B cell (primary cell): Measurements from ENCODE around the gene LIN54. TPM values are rescaled to one million over a fixed set of nuclear protein-coding genes. Genes with fewer than 3 reads are reported as not detected.

Source experiments
- ATAC-seq: fragments of 200-7000 bp; cut with Tn5 transposase; one replicate; pipeline ENCODE4 v1.10.0; 2021; ENCODE audit warnings: low read depth, mild to moderate bottlenecking, moderate number of reproducible peaks, moderate library complexity
- CTCF ChIA-PET: fragments of 350-600 bp; sonication (Branson Sonifier 250); formaldehyde crosslinking; loops from one replicate; lab custom pipeline; 2021; ENCODE audit warnings: antibody characterized with exemption, inconsistent platforms; lab: Charles Lee
- POLR2A ChIA-PET: fragments of 350-600 bp; sonication (Branson Sonifier 250); formaldehyde crosslinking; loops from one replicate; lab custom pipeline; 2021; ENCODE audit warnings: antibody characterized with exemption; lab: Charles Lee
- DNase-seq: peaks from one replicate; pipeline ENCODE4 v3.0.0; 2013
- H2AFZ ChIP-seq: 2 replicates; pipeline ENCODE4 v1.6.1; 2012; ENCODE audit warnings: mild to moderate bottlenecking, low read depth, low read length; ENCODE audit not compliant: insufficient read depth, poor library complexity, severe bottlenecking
- H3K27ac ChIP-seq, 2 donors: 1 replicate in 1 of 2; 2 replicates in 1 of 2; pipeline ENCODE4 v1.5.1; 2012 to 2013; ENCODE audit warnings: low read length in 2 of 2, mild to moderate bottlenecking in 2 of 2, moderate library complexity in 1 of 2
- H3K27me3 ChIP-seq, 4 experiments: fragments of 200-600 bp in 1 of 4; sonication (generic) in 1 of 4; replicated peaks in 1 of 4; 1 replicate in 2 of 4; 2 replicates in 2 of 4; pipeline versions ENCODE4 v1.6.1 to v1.7.0; 2013 to 2016; ENCODE audit warnings: low read length in 3 of 4, mild to moderate bottlenecking in 2 of 4, mixed read lengths in 1 of 4, moderate library complexity in 1 of 4; ENCODE audit not compliant: insufficient read depth in 4 of 4, control insufficient read depth in 3 of 4; ENCODE audit errors: control extremely low read depth in 1 of 4
- H3K36me3 ChIP-seq, 2 experiments: replicated peaks in 1 of 2; 1 replicate in 1 of 2; 2 replicates in 1 of 2; pipeline versions ENCODE4 v1.6.1 to v1.7.1; 2013; ENCODE audit warnings: low read length in 1 of 2; ENCODE audit not compliant: insufficient read depth in 2 of 2, control insufficient read depth in 1 of 2; ENCODE audit errors: control extremely low read depth in 1 of 2, extremely low read depth in 1 of 2
- H3K4me1 ChIP-seq, 2 donors: fragments of 200-600 bp in 1 of 2; sonication (generic) in 1 of 2; 1 replicate in 1 of 2; 2 replicates in 1 of 2; pipeline versions ENCODE4 v1.5.1 to v1.6.1; 2013 to 2017; ENCODE audit warnings: low read length in 2 of 2; ENCODE audit not compliant: control insufficient read depth in 2 of 2, insufficient read depth in 2 of 2
- H3K4me2 ChIP-seq: replicated peaks from 2 replicates; pipeline ENCODE3; 2012; ENCODE audit warnings: mild to moderate bottlenecking, low read depth, low read length; ENCODE audit not compliant: poor library complexity, severe bottlenecking
- H3K4me3 ChIP-seq, 5 experiments: fragments of 200-600 bp in 1 of 5; sonication (generic) in 1 of 5; 1 replicate in 3 of 5; 2 replicates in 2 of 5; pipeline versions ENCODE4 v1.5.1 to v1.7.0; 2011 to 2016; ENCODE audit warnings: low read length in 4 of 5, mild to moderate bottlenecking in 4 of 5, low read depth in 2 of 5, control low read depth in 1 of 5, moderate library complexity in 1 of 5; ENCODE audit not compliant: insufficient read depth in 1 of 5; ENCODE audit errors: control extremely low read depth in 1 of 5, extremely low read depth in 1 of 5
- H3K79me2 ChIP-seq: fragments of 200-600 bp; sonication (generic); one replicate; pipeline ENCODE4 v1.6.0; 2016; ENCODE audit warnings: low read length; ENCODE audit not compliant: control insufficient read depth, insufficient read depth
- H3K9ac ChIP-seq: fragments of 200-600 bp; sonication (generic); 2 replicates; pipeline ENCODE4 v1.6.1; 2017; ENCODE audit warnings: mild to moderate bottlenecking, low read length, moderate library complexity
- H3K9me3 ChIP-seq, 3 donors: one replicate each; pipeline versions ENCODE4 v1.6.1 to v1.7.1; 2013; ENCODE audit warnings: low read length in 2 of 3; ENCODE audit not compliant: control insufficient read depth in 2 of 3, insufficient read depth in 1 of 3; ENCODE audit errors: control extremely low read depth in 1 of 3
- H4K20me1 ChIP-seq: 2 replicates; pipeline ENCODE4 v1.6.0; 2012; ENCODE audit warnings: mild to moderate bottlenecking, low read length; ENCODE audit not compliant: insufficient read depth, control insufficient read depth, poor library complexity, severe bottlenecking
- H3K27ac Mint-ChIP-seq: one replicate; pipeline ENCODE4 v1.8.0; 2021; ENCODE audit warnings: mixed read lengths
- H3K27me3 Mint-ChIP-seq: one replicate; pipeline ENCODE4 v1.8.0; 2021; ENCODE audit warnings: mixed read lengths
- H3K4me1 Mint-ChIP-seq: one replicate; pipeline ENCODE4 v1.8.0; 2021; ENCODE audit warnings: mixed read lengths
- H3K4me3 Mint-ChIP-seq: one replicate; pipeline ENCODE4 v1.8.0; 2021; ENCODE audit warnings: mixed read lengths
- H3K9me3 Mint-ChIP-seq: one replicate; pipeline ENCODE4 v1.8.0; 2022; ENCODE audit warnings: mixed read lengths; ENCODE audit not compliant: insufficient read depth
- CTCF ChIP-seq: fragments of 200-600 bp; IDR thresholded peaks from one replicate; pipeline ENCODE4 v1.8.0; 2022; ENCODE audit warnings: antibody characterized with exemption, mild to moderate bottlenecking
- EZH2 ChIP-seq: IDR thresholded peaks from 2 replicates; pipeline ENCODE4 v1.6.1; 2012; ENCODE audit warnings: borderline replicate concordance, low read depth, mild to moderate bottlenecking, moderate library complexity, low read length; ENCODE audit not compliant: insufficient read depth, poor library complexity, severe bottlenecking
- WGBS: methylation state at CpG from one replicate; pipeline ENCODE4 v1.1.5; 2013; ENCODE audit warnings: missing lambda C conversion rate; ENCODE audit not compliant: insufficient coverage; 5-methylcytosine and 5-hydroxymethylcytosine counted together
- intact Hi-C: fragments of 100-400 bp; cut with micrococcal nuclease; formaldehyde crosslinking; loops from one replicate; pipeline ENCODE4 v1.10.0; 2022
- polyA plus RNA-seq: library from polyadenylated mRNA; depleted of rRNA; stranded (reverse); fragments of >200 nt; gene quantifications from 2 replicates; pipeline ENCODE4 v1.2.3, GENCODE V29; 2012
- total RNA-seq, 2 donors: library from RNA; stranded (reverse); fragments of 120-200 nt in 1 of 2; gene quantifications; 1 replicate in 1 of 2; 2 replicates in 1 of 2; pipeline versions ENCODE4 v1.2.3 to v1.2.4, GENCODE V29; 2013 to 2022

The LIN54 gene
- total and polyA plus RNA-seq, 2 donors (not counting 1 experiment from before 2014, with no cell fraction given) = 3.8 to 19.2 TPM

DNA sequence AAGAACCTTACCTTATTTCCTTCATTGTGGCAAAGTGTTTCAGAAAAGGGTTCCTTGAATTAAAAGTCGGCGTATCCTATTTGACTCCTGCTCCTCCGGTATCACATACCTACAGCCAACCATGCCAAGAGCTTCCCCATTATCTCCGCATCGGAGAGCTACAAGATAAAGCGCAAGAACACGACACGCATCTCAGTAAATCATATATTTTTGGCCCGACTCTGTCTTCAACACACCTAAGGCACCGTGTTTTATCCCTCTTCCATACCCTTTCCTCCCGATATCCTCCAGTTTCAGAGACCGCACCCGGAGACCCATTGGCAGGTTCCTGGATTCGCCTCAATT, 110.6 kb downstream of the LIN54 start:
- Mint-ChIP-seq H3K4me3 (no peak overlapping the region), H3K4me1 (peaks cover 8% of the 10 kb centered on the region), H3K9me3 (no peaks in the 10 kb centered on the region), H3K27ac (no peak overlapping the region), H3K27me3 (no peaks in the 10 kb centered on the region)
- H3K36me3 ChIP-seq = peaks cover 1 to 11% of the 10 kb centered on the region in 2 experiments
- peak overlapping the region; percentile 97 to 98 for H3K27ac ChIP-seq
- peak overlapping the region; percentile 92 for H3K9ac ChIP-seq
- peak overlapping the region; percentile 80 for H3K4me2 ChIP-seq
- TF ChIP-seq CTCF = no peak
- TF ChIP-seq EZH2 = no peak
- intact Hi-C loops = loop anchor here (1.0 to 10.0 kb wide), 7 partner anchors 9 to 615 kb away; partner anchors contain the start of genes COPS4, COQ2, PLAC8 and SEC31A
- POLR2A ChIA-PET = interaction anchor here (1.0 to 2.1 kb wide), 5 partner anchors 9 to 526 kb away, joined by 3 to 10 read pairs (median 5); partner anchors contain the start of genes COPS4, HNRNPD and SEC31A
- H3K9me3 ChIP-seq = no peaks in the 10 kb centered on the region
- H4K20me1 ChIP-seq = no peaks in the 10 kb centered on the region
- peak overlapping the region; percentile 73 to 92 (median 90) for H3K4me3 ChIP-seq
- WGBS = 0% methylated on average over 14 of the region's 14 CpGs
- ATAC-seq (peak; percentile 4), DNase-seq (no peak)
- H3K79me2 ChIP-seq = peaks cover 57% of the 10 kb centered on the region
- CTCF ChIA-PET = interaction anchor here (0.7 to 1.9 kb wide), 8 partner anchors 8 to 471 kb away, joined by 3 to 8 read pairs (median 4); partner anchors contain the start of genes COPS4 and COQ2
- H3K27me3 ChIP-seq = no peaks in the 10 kb centered on the region
- peak overlapping the region; percentile 92 for H2AFZ ChIP-seq
- peaks cover 22 to 27% of the 10 kb centered on the region in 2 donors for H3K4me1 ChIP-seq

- no peak for DNase-seq
- 0% methylated on average over 1 of the region's 4 CpGs for WGBS
- peaks cover 8% of the 10 kb centered on the region for H3K4me1 Mint-ChIP-seq
- no peaks in the 10 kb centered on the region for H4K20me1 ChIP-seq
- no peak for TF ChIP-seq EZH2
- TF ChIP-seq CTCF = no peak
- H3K79me2 ChIP-seq = peaks cover 58% of the 10 kb centered on the region
- peak overlapping the region; percentile 80 for H3K4me2 ChIP-seq
- H3K9me3 Mint-ChIP-seq = no peaks in the 10 kb centered on the region
- H3K27ac Mint-ChIP-seq = no peak overlapping the region
- H3K4me3 Mint-ChIP-seq = no peak overlapping the region
- H3K36me3 ChIP-seq = peaks cover 2 to 16% of the 10 kb centered on the region in 2 experiments
- peaks cover 22 to 27% of the 10 kb centered on the region in 2 donors for H3K4me1 ChIP-seq
- ChIA-PET CTCF (interaction anchor here (0.7 to 1.9 kb wide), 8 partner anchors 8 to 471 kb away, joined by 3 to 8 read pairs (median 4); partner anchors contain the start of genes COPS4 and COQ2), POLR2A (interaction anchor here (1.2 to 2.1 kb wide), 3 partner anchors 136 to 525 kb away, joined by 4 to 10 read pairs (median 7); partner anchors contain the start of genes COPS4 and HNRNPD)
- intact Hi-C loops = loop anchor here (1.0 to 10.0 kb wide), 8 partner anchors 8 to 614 kb away; partner anchors contain the start of genes ABRAXAS1, COPS4, COQ2 and PLAC8
- peak overlapping the region; percentile 97 to 98 for H3K27ac ChIP-seq
- H2AFZ ChIP-seq = peak overlapping the region; percentile 92
- no peaks in the 10 kb centered on the region for H3K27me3 Mint-ChIP-seq
- peak overlapping the region; percentile 92 for H3K9ac ChIP-seq
- H3K4me3 ChIP-seq = peak overlapping the region; percentile 73 to 92 (median 90)
- no peaks in the 10 kb centered on the region for H3K27me3 ChIP-seq
- no peaks in the 10 kb centered on the region for H3K9me3 ChIP-seq
- no peak for ATAC-seq
These were observed 111.1 kb downstream of the LIN54 start for GRCh38 chr4:82899374-82900065.
